Panc1 (cell line): ENCODE measurements around the gene DNAI2.

Source experiments
- CTCF ChIP-seq: fragments of 450-650 bp; IDR thresholded peaks from 2 replicates; pipeline ENCODE4 v1.5.1; 2017; ENCODE audit warnings: mild to moderate bottlenecking
- REST ChIP-seq, 2 experiments: IDR thresholded peaks; 2 replicates each; pipeline ENCODE4 v1.6.1; 2011 to 2012; ENCODE audit warnings: low read depth in 2 of 2, control low read depth in 1 of 2, low read length in 1 of 2, mild to moderate bottlenecking in 1 of 2, moderate library complexity in 1 of 2; ENCODE audit not compliant: insufficient read depth in 1 of 2

- TF ChIP-seq CTCF (no peak), REST (IDR thresholded peaks at IDR 0.05; ENCODE audit: insufficient read depth in 1 of 2, low read depth in 2 of 2, low read length in 1 of 2) (no peak)
Observed at GRCh38 chr17:74283371-74283673, 9.3 kb downstream of the DNAI2 start.
